Prostate gland (tissue), 2 donors: ENCODE results near the gene KRT40. TPM values are rescaled to one million over a fixed set of nuclear protein-coding genes. Genes with fewer than 3 reads are reported as not detected.
A peak's percentile ranks its signal among the peaks of the same experiment; 100 is the strongest.

Experiments used
- DNase-seq: peaks from one replicate; pipeline ENCODE4 v3.0.0-alpha.2; 2019; ENCODE audit warnings: low spot score
- H3K27ac ChIP-seq, 2 donors: fragments of 200-600 bp; sonication (generic); 2 replicates each; pipeline ENCODE4 v1.5.1; 2017 to 2019
- H3K27me3 ChIP-seq: fragments of 200-600 bp; sonication (generic); replicated peaks from 2 replicates; pipeline ENCODE4 v1.5.1; 2019; ENCODE audit not compliant: insufficient read depth
- H3K36me3 ChIP-seq, 2 donors: fragments of 200-600 bp; sonication (generic); 1 replicate in 1 of 2; 2 replicates in 1 of 2; pipeline versions ENCODE4 v1.5.1 to v1.8.1; 2017 to 2019
- H3K4me1 ChIP-seq: fragments of 200-600 bp; sonication (generic); replicated peaks from 2 replicates; pipeline ENCODE4 v1.5.1; 2019
- H3K4me3 ChIP-seq, 2 donors: fragments of 200-600 bp; sonication (generic); 2 replicates each; pipeline ENCODE4 v1.5.1; 2017 to 2019
- H3K9me3 ChIP-seq: fragments of 200-600 bp; sonication (generic); 2 replicates; pipeline ENCODE4 v1.5.1; 2017
- POLR2A ChIP-seq: fragments of 450-650 bp; IDR thresholded peaks from one replicate; pipeline ENCODE4 v1.6.1; 2016; ENCODE audit warnings: antibody characterized with exemption, mild to moderate bottlenecking
- POLR2AphosphoS5 ChIP-seq: sonication (generic); formaldehyde crosslinking; IDR thresholded peaks from one replicate; pipeline ENCODE4 v1.6.1; 2017; ENCODE audit warnings: antibody characterized with exemption
- WGBS: methylation state at CpG from one replicate; pipeline ENCODE4 v1.1.5; 2018; 5-methylcytosine and 5-hydroxymethylcytosine counted together
- intact Hi-C: fragments of 100-400 bp; cut with DNase I; formaldehyde crosslinking; loops from one replicate; pipeline ENCODE4 v1.14.2; 2022
- total RNA-seq, 2 donors: library from RNA; depleted of rRNA; stranded (reverse); fragments of >200 nt; gene quantifications; one replicate each; pipeline ENCODE4 v1.1.0, GENCODE V29; 2016
- TF ChIP-seq, protein P1 (sequence below), 4 experiments: fragments of 200-600 bp in 2 of 4; fragments of 450-650 bp in 2 of 4; sonication (generic) in 2 of 4; IDR thresholded peaks; 1 replicate in 3 of 4; 2 replicates in 1 of 4; pipeline ENCODE4 v1.5.1; 2016 to 2019; ENCODE audit warnings: antibody characterized with exemption in 4 of 4, mild to moderate bottlenecking in 2 of 4, moderate library complexity in 2 of 4

The KRT40 gene
- total RNA-seq, 2 donors from 2014 or later = 0.74 TPM; not detected in 1

DNA sequence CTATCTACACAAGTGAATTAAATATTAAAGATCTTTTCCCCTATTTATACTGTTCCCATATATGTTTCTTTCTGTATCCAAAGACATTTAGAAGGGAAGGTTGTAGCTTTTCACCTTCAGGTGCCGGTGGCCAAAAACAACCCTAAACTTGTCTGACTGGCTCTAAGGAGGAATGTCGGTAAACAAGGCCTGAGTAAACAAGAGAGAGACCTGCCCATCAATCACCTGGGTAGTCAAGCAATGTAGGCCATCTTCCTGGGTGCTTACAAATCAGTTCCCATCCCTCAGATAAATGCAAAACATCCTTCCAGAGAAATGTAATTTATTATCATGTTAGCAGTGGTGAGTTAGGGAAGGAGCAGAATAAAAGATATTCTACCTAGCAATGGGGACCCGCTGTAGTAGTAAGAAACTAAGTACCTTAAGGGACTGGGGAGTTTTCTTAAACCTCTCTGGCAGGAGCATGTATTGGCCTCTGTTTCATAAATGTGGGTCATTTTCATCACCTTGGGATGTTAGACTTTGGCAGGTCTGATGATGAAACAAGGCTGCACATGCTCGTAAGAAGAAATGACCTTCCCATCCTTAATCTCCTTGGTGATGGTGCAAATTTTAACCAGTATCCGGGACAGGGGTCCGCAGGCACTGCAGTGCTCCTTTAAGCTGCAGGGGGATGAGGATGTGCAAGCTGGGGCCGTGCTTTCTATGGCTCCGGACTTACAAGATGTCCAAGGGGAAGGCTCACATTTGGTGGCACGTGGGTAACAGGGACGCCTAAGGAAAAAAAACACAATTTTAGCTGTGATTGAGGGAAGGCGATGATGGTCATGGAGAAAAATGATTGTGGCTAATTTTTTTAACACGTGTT, 25.8 kb downstream of the KRT40 start:
- TF ChIP-seq, protein P1, sequence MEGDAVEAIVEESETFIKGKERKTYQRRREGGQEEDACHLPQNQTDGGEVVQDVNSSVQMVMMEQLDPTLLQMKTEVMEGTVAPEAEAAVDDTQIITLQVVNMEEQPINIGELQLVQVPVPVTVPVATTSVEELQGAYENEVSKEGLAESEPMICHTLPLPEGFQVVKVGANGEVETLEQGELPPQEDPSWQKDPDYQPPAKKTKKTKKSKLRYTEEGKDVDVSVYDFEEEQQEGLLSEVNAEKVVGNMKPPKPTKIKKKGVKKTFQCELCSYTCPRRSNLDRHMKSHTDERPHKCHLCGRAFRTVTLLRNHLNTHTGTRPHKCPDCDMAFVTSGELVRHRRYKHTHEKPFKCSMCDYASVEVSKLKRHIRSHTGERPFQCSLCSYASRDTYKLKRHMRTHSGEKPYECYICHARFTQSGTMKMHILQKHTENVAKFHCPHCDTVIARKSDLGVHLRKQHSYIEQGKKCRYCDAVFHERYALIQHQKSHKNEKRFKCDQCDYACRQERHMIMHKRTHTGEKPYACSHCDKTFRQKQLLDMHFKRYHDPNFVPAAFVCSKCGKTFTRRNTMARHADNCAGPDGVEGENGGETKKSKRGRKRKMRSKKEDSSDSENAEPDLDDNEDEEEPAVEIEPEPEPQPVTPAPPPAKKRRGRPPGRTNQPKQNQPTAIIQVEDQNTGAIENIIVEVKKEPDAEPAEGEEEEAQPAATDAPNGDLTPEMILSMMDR (IDR thresholded peaks at IDR 0.05) = no peak
- TF ChIP-seq POLR2AphosphoS5 = peak; percentile 90
- intact Hi-C loops = no loop called here
- Histone ChIP-seq H3K27ac (peak overlapping the region; percentile 30 to 42), H3K4me1 (no peaks in the 10 kb centered on the region), H3K27me3 (no peaks in the 10 kb centered on the region), H3K4me3 (no peak overlapping the region), H3K36me3 (no peaks in the 10 kb centered on the region), H3K9me3 (no peaks in the 10 kb centered on the region)
- WGBS = 64% methylated on average over 12 of the region's 12 CpGs
- peak; percentile 77 for DNase-seq

DNA sequence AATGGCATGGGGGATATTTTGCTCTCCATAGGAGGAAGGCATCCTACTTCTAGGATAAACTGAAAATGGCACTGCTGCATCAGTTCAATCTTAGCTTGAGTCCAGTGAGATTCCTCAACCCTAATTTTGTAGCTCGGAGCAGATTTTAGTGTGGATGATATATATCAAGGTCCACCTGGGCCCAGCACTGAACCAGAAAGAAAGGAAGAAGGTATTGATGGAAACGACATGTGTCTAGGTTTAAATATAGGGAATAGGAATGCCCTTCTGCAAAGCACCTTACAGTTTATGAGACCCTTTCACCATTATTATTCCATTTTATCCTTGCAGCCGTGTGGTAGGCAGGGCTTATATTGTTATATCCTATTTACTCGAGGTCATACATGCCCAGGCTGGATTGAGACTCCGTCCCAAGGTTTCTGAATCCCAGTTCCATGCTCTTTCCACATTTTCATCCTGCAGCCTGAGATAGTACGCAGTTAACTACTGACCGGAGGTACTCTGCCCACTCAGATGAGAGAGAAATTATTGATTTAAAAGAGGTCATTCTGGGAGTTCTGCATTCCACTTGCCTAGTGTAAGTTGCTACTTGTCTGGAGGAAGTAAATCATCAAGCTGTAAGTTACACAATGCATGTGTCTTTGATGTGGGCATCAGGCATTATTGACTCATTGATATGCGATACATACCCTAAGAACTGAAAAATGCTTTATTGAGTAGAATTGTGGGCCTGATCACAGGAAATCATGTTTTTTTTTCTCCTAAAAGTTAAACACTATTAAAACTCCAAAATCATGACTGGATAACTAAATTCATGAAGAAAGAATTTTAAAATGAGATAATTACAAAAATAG, 27.5 kb downstream of the KRT40 start:
- no peak for DNase-seq
- peak; percentile 57 for TF ChIP-seq POLR2AphosphoS5
- TF ChIP-seq, protein P1 (IDR thresholded peaks at IDR 0.05) = no peak
- TF ChIP-seq POLR2A = no peak
- intact Hi-C loops = no loop called here

DNA sequence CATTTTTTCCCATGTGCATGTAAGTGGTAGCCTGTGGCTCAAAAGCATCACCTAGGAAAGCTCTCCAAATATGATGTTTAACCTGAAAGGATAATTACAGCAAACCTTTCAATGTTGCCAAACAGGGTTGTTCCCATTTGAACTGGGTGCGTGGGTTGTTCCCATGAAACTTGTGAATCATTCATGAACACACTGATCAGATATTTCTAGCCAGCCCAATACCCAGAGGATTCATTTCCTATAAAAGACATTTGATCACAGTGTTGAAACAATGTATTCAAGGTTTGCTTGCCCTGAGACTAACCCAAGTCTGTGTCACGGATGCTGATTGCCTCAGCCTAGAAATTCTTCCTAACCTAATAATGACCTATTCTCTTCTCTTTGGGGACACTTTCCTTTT, 30.2 kb downstream of the KRT40 start:
- 43% methylated on average over 2 of the region's 2 CpGs for WGBS
- H3K27ac ChIP-seq = no peak overlapping the region
- H3K27me3 ChIP-seq = no peaks in the 10 kb centered on the region
- no peak for TF ChIP-seq POLR2A
- no peak for TF ChIP-seq POLR2AphosphoS5
- TF ChIP-seq, protein P1 (IDR thresholded peaks at IDR 0.05) = no peak
- H3K4me3 ChIP-seq = no peak overlapping the region
- H3K9me3 ChIP-seq = no peaks in the 10 kb centered on the region
- no peaks in the 10 kb centered on the region for H3K36me3 ChIP-seq
- no peaks in the 10 kb centered on the region for H3K4me1 ChIP-seq
- intact Hi-C loops = no loop called here
- peak; percentile 10 for DNase-seq

More for the DNA sequence above, 27.5 kb downstream of the KRT40 start:
- peak overlapping the region in 1 of 2 donors; percentile 42 for H3K27ac ChIP-seq
- H3K9me3 ChIP-seq = no peaks in the 10 kb centered on the region
- H3K4me1 ChIP-seq = no peaks in the 10 kb centered on the region
- no peaks in the 10 kb centered on the region for H3K36me3 ChIP-seq
- no peaks in the 10 kb centered on the region for H3K27me3 ChIP-seq
- WGBS = 41% methylated on average over 8 of the region's 8 CpGs
- H3K4me3 ChIP-seq = no peak overlapping the region

DNA sequence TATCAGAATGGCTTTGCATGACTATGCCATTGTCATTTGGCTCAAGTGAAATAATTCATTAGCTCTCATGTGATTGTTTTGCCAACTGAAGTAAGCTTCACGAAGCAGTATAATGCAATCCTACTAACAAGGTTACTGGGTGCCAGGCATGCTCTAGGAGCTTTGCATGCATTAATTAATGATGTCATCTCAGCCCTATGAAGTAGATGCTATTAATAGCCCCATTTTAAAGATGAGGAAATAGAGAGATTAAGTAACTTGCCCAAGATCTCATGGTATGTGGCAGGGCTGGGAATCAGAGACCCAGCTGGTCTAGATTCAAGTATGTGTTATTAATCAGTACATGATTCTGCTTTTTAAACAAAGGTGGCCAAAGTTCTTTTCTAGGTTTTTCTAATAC, 31.5 kb downstream of the KRT40 start:
- 34% methylated on average over 1 of the region's 1 CpG for WGBS

More for the DNA sequence above, 31.5 kb downstream of the KRT40 start:
- no peak overlapping the region for H3K4me3 ChIP-seq
- H3K27ac ChIP-seq = no peak overlapping the region
- H3K27me3 ChIP-seq = no peaks in the 10 kb centered on the region
- intact Hi-C loops = no loop called here
- H3K4me1 ChIP-seq = no peaks in the 10 kb centered on the region
- no peaks in the 10 kb centered on the region for H3K36me3 ChIP-seq
- DNase-seq = no peak
- TF ChIP-seq POLR2A (no peak), POLR2AphosphoS5 (no peak)
- TF ChIP-seq, protein P1 (IDR thresholded peaks at IDR 0.05) = no peak
- no peaks in the 10 kb centered on the region for H3K9me3 ChIP-seq
